ENCODE results near the gene KCTD21.
"Not testable (repeated sequence)": the region's sequence is repeated elsewhere in the genome, so short reads cannot be mapped to it uniquely, and the experiment has no call there.

The KCTD21 gene

DNA sequence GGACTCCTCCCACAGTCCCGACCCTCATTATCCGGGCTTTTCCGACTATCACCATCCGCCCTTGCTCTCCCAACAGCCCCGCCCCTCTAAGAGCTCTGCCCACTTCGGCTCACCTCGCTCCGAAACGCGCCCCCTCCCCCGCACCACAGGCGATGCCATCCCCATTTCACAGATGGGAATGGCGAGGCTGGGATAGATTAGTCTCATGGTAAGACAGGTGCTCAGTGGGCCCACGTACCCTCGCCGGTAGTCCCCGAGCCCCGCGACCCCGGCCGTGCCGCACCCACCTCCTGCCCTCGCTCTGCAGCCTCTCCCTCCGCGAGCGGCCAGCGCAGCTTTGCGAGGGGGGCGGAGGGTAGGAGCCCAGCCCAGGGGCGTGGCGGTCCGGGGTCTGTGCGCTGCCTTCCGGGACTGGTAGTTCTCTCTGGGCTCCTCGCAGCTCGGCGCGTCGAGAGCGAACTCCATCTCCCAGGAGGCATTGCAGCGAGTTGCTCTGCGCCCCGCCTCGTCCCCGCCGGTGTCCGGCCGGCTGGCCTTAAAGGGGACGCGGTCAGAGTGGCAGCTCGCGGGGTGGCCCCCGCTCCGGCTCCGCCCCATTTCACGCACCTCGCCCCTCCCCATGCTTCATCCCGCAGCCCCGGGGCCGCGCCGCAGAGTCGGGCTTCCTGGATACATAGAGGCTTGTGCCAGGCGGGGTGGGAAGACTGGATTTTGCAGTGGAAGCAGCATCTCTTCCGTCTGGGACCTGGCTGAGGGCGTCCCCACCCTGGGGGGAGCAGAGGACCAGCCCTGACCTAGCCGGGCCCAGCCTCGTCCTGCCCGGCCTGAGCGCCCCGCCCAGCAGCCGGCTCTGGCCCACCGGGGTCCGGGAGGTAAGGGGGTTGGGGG lies at the start of gene KCTD21, which contains the start of gene USP35:
KCTD21 (minus strand) TSS at position 341 of the 888 bp plus-strand sequence. CDS start 14,072 bp downstream, outside the sequence.
USP35 (plus strand) TSS at position 634 of the 888 bp plus-strand sequence. CDS start 7,327 bp downstream, outside the sequence.
- DNase-seq (ENCODE audit: low read depth in 3 of 3), result peak; percentile 82 to 83 (median 82)

- no peak for DNase-seq (ENCODE audit: low read depth in 3 of 3)
Observed at GRCh38 chr11:78237293-78238046, 49.0 kb upstream of the KCTD21 start.

DNA sequence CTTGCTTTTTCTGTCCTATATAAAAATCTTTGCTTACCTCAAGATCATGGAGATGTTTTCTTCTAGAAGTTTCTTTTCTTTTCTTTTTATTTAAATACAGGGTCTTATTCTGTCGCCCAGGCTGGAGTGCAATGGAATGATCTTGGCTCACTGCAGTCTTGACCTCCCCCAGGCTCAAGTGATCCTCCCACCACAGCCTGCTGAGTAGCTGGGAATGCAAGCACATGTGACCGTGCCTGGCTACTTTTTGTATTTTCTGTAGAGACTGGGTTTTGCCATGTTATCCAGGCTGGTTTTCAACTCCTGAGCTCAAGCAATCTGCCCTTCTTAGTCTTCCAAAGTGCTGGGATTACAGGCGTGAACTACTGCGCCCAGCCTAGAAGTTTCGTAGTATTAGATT lies 45.6 kb upstream of the KCTD21 start:
- no peak for DNase-seq (ENCODE audit: low read depth in 3 of 3)

- not testable (repeated sequence) for DNase-seq (ENCODE audit: low read depth in 3 of 3)
Observed at GRCh38 chr11:78233046-78233445, 44.6 kb upstream of the KCTD21 start.

DNA sequence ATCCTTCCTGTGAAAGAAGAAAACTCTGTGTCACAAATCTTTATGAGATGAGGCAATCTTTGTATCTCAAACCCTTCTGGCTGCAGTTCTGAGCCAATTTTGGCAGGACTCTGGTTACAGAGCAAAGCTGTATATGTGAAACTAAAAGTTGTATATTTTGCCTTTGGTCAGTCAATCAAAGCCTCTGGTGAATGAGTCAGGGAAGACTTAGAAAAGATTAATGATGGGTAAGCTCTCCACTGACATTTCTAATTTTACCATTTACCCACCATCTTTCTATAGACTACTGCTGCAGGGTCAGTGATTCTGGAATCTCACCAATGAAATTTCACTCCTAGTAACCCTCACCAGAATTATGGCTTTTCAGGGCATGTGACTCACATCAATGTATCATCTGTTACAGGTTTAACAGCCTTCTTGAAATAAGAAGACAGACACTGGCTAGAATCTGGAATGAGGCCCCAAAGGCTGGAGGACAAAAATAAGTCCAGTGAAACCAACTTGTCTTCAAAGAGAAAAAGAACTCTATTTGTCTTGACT lies 43.6 kb upstream of the KCTD21 start:
- no peak for DNase-seq (ENCODE audit: low read depth in 3 of 3)

DNA sequence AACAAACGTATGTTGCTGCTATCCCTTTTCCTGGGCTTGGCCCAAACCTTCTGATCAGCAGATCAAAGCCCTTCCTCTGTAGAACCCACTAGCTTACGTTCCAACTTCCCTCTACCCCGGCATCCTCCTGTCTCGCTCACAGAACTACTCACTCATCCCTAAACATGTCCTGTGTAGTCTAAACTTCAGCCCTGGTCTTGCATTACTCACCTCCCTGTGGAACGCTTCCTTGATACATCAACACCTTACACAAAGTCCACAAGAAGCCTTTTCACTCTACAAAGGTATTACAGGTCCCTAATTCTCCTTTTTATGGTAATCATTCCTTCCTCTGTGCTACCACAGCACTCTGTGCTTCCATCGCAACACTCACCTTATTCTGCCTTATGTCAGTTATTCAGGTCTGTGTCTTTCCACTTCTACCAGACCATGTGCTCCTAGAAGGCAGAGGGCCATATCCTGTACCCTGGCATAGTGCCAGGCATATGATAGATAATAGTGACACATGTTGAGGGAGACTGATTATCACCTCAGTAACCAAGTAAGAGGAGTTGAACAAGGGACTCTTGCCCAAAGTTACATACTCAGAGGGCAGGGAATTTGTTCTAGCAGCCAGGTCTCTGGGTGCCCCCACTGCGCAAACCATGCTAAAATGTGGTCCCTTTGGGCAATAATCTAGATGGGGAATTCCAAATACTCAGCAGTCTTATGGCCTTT lies 41.9 kb upstream of the KCTD21 start:
- no peak for DNase-seq (ENCODE audit: low read depth in 3 of 3)

DNA sequence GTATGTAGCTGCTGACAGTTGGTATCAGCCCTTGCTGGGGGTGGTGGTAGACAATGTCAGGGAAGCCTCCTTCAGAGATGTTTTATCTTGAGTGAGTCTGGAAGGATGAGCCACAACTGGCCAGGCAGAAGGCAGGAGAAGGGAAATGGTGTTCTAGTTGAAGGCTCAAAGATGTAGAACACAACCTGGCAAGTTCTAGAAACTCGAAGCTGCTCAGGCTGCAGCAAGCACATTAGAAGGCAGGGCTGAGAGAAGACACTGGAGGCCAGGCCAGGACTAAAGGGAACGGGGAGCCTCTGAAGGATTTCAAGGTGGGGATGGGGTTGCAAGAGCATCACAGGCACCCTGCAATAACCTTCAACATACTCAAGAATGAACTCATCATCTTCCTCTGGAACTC lies 40.7 kb upstream of the KCTD21 start:
- DNase-seq (ENCODE audit: low read depth in 3 of 3), result no peak

DNA sequence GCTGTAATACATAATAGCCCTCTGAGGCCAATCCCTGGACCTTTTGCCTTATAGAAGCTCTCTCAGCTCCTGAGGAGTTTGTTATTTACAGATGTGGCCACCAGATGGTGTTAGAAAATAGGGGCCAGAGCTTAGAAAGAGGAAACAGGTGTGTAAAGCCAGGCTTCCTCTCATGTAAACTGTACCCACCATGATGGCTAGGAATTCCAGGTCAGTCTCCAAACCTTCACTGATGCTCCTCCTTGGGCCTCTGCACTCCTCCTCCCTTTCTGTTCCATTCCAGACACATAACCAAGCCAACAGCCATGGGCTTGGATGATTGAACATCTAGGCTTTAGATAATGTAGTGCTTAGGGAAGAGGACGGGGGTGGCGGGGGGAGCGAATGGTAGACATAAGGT lies 40.0 kb upstream of the KCTD21 start:
- DNase-seq (ENCODE audit: low read depth in 3 of 3), result no peak

- no peak for DNase-seq (ENCODE audit: low read depth in 3 of 3)
Observed at GRCh38 chr11:78227921-78228320, 39.5 kb upstream of the KCTD21 start.

DNA sequence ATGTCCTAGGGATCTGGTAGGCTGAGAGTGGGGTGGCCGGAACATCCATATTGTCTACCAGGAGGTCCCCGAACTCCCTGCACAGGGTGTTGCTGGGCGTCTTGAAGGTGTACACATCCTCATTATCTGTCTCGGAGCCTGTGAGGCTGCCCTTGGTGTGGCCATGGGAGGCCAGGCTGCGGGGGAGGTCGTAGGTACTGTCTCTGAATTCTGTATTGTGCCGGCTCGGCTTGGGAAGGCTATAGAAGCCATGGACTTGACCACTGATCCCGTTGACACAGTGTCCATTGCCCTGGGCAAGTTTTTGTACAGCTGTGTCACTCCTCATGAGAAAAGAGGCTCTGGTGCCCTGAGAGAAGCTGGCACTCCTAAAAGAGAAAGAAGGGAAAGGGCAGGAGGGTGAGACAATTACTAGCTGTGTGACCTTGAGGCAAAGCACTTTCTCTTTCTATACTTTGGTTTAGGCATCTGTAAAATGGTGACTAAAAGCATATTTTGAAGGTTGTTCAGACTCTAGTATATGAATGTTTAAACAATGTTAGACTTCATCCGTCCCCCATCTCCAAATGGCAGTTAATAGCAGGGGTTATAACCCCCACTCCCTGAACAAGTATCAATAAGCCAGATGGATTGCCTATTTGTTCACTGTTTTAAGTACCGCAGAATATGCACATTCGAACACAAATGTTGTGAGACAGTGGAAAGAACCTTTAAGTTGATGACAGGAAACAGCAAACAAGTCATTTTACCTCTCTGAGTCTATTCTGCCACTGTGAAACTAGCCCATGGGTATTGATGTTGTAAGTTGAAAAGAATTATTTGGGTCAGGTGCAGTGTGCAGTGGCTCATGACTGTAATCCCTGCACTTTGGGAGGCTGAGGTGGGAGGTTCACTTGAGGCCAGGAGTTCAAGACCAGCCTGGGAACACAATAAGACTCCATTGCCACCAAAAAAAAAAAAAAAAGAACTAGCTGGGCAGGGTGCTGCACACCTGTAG lies 38.6 kb upstream of the KCTD21 start:
- DNase-seq (ENCODE audit: low read depth in 3 of 3), result no peak

GRCh38 chr11:78224906-78225420 lies 36.5 kb upstream of the KCTD21 start:
- no peak for DNase-seq (ENCODE audit: low read depth in 3 of 3)

DNA sequence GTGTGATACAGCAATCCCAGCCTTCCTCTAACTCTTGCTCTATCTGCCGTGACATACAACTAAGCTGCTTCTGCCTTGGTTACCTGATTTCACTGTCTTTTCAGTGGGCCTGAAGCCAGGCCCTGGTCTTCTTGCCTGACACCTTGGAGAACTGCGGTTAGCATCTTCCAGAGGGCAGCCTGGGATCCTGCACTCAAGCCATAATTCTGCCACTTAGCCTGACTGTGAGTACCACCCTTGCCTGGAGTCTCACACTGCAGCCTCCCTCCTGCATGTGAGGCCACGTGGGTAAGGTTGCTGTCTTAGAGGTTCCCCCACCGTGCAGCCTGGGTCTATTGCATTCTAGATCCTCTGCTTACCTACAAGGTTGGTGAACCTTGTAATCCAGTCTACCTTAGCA lies 36.1 kb upstream of the KCTD21 start:
- DNase-seq (ENCODE audit: low read depth in 3 of 3), result no peak

DNA sequence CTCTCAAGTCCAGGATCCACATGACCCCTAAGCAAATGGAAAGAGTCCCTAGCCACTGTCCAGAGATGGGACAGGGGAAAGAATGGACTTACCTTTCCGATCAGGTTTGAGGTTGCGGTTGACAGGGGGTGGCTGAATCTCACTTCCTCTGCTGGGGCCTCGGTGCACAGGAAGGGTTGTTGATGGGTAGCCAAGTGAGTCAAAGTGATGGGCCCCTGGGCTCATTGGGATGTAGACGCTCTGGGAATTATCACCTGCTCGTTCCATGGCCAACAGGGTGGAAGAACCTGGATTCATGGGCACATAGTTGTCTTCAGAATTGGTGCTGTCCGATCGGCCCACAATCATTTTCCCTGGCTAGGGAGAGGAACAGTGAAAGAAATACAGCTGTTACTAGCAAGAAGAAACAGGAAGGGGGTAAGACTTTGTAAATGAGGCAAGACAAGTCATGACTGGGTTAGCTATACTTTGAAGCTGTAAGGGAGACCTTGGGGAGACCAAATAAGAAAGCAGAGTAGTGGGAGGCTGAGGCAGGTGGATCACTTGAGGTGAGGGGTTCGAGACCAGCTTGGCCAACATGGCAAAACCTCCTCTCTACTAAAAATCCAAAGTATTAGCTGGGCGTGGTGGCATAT lies 35.0 kb upstream of the KCTD21 start:
- no peak for DNase-seq (ENCODE audit: low read depth in 3 of 3)

- not testable (repeated sequence) for DNase-seq (ENCODE audit: low read depth in 3 of 3)
Observed at GRCh38 chr11:78222726-78223125, 34.3 kb upstream of the KCTD21 start.

DNA sequence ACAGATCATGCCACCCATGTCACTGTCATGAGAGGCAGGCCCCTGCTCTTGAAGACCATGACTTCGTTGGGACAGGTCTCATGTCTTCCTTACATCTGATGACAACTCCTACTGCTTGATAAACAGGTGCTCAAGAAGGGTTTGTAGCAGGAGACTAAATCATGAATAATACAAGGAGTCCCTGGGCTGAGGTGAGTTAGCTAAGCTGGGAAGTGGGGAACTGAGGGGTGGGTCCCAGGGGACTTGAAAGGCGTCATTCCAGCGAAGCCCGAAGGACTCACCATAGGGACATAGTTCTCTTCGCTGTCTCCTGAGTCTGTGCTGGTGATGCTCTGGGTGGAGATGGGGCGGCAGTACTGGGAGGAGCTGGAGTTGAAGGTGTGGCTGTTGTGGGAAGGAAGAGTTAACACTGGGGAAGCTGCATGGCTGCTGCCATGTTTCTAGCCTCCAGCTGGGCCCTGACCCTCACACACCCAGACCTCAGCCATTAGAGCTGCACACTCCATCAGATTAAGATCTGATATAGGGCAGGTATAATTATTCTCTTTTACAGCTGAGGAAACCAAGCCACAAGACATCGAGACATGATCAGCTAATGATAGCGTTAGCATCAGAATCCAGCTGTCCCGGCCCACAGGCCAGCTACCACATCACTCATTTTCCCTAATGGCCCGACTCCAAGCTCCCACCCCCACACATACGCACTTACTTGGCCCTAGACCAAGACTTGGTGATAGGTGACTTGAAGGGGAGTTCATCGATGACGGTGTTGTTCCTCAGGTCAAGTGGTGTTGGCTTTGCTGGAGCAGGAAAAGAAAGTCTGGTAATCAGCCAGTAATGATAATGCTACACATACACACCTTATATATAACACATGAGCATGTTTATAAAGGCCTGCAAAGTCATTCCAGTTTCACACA lies 33.2 kb upstream of the KCTD21 start:
- no peak for DNase-seq (ENCODE audit: low read depth in 3 of 3)

DNA sequence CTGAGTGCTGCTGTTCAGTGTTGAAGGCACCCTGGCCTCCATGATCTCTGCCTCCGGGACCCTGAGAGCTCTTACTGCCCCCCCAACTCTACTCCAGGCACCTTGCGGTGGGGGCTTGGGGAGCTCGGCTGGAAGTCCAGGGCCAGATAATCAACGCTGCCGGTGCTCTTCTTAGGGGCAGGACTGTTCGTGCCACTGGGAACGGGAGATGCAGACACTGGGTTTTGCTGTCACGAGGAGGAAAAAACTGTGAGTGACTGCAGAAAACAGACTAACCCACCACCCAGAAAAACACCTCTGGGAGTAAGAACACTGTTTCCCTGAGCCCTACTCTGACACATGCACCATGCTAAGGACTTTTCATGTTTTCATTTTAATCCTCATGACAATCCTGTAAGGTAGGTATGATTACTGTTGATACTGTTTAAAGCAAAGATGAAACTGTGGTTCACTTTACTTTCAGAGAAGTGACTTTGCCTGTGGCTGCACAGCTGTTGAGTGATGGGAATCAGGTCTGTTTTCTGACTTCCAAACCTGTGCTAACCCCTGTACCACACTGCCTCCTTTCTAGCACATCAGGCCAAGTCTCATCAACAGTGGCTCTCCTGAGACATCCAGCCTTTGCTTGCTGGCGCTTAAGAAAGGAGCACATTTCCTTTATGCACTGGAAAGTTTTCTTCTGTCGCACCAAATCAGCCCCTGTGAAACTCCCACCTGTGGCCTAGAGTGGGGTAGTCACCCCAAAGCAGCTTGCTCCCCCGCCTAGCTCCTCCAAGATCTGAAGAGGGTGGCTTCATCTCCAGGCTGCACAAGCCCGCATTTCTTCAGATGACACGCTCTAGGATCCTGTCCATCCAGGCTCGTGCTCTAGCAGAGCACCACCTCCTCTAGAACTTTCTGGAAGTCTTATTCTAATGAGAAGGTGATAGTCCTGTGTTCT lies 32.1 kb upstream of the KCTD21 start:
- no peak for DNase-seq (ENCODE audit: low read depth in 3 of 3)

- DNase-seq (ENCODE audit: low read depth in 3 of 3), result no peak
Observed at GRCh38 chr11:78219493-78220217, 31.2 kb upstream of the KCTD21 start.
